Stimulated activated effector memory CD8-positive, alpha-beta T cell treated with anti-CD3 and anti-CD28 coated beads, Interleukin-12 subunit alpha, Interleukin-12 subunit beta, amount 100 ng/mL, for 72 hours (primary cell): ENCODE results near the gene FAM3C.
"Not testable (repeated sequence)": the region's sequence is repeated elsewhere in the genome, so short reads cannot be mapped to it uniquely, and the experiment has no call there.

Experiments used
- ATAC-seq: fragments of 150-1000 bp; cut with Tn5 transposase; 2 replicates; pipeline ENCODE4 v1.10.0; 2021
- DNase-seq, 2 donors: peaks; one replicate each; pipeline ENCODE4 v3.0.0; 2021 to 2022; ENCODE audit warnings: low spot score in 2 of 2
- H3K27ac Mint-ChIP-seq: one replicate; pipeline ENCODE4 v1.8.0; 2022; ENCODE audit warnings: mild to moderate bottlenecking, mixed read lengths
- H3K36me3 Mint-ChIP-seq: one replicate; pipeline ENCODE4 v1.8.0; 2022; ENCODE audit warnings: mild to moderate bottlenecking, mixed read lengths
- H3K4me1 Mint-ChIP-seq: one replicate; pipeline ENCODE4 v1.8.0; 2022; ENCODE audit warnings: mixed read lengths
- H3K4me3 Mint-ChIP-seq: one replicate; pipeline ENCODE4 v1.8.0; 2022; ENCODE audit warnings: mild to moderate bottlenecking, mixed read lengths
- H3K9me3 Mint-ChIP-seq: one replicate; pipeline ENCODE4 v1.8.0; 2022; ENCODE audit warnings: mixed read lengths

FAM3C gene

DNA sequence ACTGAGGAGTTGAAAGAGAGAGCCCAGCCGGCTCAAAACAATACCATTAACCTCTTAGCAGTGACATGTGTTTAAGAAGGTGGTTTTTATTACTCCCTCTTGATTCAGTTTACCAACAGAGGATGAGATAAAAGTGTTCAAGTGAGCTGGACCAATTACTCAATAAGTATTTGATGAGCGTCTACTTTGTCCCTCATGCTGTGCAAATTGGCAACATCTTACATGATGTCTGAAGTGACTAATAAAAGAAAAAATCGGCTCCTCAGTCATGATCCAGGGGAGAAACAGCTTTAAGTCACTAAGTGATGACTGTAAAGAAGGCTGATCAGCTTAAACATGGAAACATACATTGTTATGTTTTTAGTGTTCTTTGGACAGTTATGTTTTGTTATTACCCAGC, 59.5 kb downstream of the FAM3C start:
- Mint-ChIP-seq H3K9me3 (no peaks in the 10 kb centered on the region), H3K36me3 (peaks cover 17% of the 10 kb centered on the region), H3K27ac (no peak overlapping the region), H3K4me3 (no peak overlapping the region), H3K4me1 (no peaks in the 10 kb centered on the region)
- DNase-seq (no peak), ATAC-seq (peak; percentile 47)

DNA sequence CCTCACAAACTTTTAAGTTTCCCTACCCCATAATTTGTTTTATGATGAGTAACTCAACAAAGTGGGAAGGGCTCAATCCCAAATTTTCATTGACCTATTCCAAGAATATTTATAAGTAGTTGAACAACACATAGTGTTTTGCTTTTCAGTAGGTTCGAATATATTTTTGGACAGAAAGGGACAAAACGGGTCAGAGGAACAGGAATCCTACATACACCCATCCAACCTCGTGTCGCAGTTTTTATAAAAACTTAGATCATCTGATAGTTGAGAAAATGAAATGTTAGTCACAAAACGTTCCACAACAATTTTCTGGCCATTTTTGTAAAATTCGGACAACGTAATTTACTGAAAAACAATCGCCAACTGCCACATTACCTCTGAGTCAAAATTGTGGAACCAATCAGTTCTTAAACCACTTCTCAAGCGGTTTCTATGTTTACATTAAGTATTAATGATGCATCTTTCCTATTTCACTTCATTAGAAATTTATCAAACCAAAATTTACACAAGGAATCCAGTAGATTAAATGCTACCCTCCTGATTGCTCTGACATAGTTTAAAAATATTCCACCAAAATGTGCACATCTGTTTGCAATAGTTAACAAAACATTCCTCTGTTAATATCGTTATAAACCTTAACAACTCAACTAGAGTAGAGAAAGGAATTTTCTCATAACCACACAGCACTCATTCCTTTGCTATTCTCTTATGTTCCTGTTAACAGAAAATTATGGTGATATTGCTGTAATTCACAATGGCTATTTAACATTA, 61.0 kb downstream of the FAM3C start:
- H3K9me3 Mint-ChIP-seq: no peaks in the 10 kb centered on the region
- ATAC-seq (no peak), DNase-seq (no peak)
- no peak overlapping the region for H3K27ac Mint-ChIP-seq
- no peak overlapping the region for H3K4me3 Mint-ChIP-seq
- peaks cover 5% of the 10 kb centered on the region for H3K4me1 Mint-ChIP-seq
- H3K36me3 Mint-ChIP-seq: peaks cover 9% of the 10 kb centered on the region

DNA sequence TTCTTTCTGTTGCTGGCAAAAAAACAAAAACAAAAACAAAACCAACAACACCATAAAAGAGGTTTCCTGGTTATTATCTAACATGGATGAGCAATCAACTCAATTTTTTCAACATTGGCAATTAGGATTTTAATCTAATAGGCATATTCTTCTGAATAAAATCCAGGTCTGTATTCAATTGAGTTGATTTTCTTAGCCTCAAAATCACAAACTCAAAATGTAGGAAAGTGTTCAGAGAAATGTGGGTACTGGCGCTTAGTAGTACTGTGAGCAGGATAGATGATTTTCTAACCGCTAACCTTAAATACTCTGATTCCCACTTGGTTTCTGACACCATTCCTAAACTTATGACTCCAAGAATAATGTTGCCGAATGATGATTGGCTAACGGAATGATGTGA, 61.7 kb downstream of the FAM3C start:
- H3K4me3 Mint-ChIP-seq: no peak overlapping the region
- H3K4me1 Mint-ChIP-seq: peaks cover 12% of the 10 kb centered on the region
- no peaks in the 10 kb centered on the region for H3K9me3 Mint-ChIP-seq
- H3K27ac Mint-ChIP-seq: no peak overlapping the region
- DNase-seq (no peak), ATAC-seq (no peak)
- peaks cover 8% of the 10 kb centered on the region for H3K36me3 Mint-ChIP-seq

DNA sequence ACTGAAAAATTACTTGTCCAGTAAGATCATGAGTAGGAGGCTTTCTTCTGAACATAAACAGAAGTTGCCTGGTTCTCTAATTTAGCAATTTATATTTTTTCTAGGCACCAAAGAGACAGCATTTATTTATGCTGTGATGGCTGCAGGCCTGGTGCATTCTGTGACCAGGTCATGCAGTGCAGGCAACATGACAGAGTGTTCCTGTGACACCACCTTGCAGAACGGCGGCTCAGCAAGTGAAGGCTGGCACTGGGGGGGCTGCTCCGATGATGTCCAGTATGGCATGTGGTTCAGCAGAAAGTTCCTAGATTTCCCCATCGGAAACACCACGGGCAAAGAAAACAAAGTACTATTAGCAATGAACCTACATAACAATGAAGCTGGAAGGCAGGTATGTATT, 64.5 kb downstream of the FAM3C start:
- H3K27ac Mint-ChIP-seq: no peak overlapping the region
- ATAC-seq (no peak), DNase-seq (no peak)
- peaks cover 27% of the 10 kb centered on the region for H3K4me1 Mint-ChIP-seq
- H3K36me3 Mint-ChIP-seq: no peaks in the 10 kb centered on the region
- H3K4me3 Mint-ChIP-seq: no peak overlapping the region
- no peaks in the 10 kb centered on the region for H3K9me3 Mint-ChIP-seq

DNA sequence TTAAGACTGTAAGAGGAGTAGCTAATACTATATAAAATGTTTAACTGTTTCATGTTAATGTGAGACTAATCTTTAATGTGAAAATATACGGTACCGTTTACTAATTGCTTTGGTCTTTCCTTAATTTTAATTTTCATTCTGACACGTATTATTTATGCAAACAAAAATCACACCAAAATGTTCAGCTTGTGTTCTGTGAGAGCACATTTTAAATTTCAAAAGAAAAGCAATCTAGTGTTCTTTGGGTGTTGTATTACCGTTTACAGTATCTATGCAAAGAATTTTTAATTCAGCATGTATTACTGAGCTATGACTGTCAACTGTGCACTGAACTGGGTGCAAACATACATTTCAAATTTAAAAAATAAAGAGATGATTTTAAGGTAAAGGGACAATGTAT, 65.1 kb downstream of the FAM3C start:
- H3K4me1 Mint-ChIP-seq: peaks cover 27% of the 10 kb centered on the region
- H3K27ac Mint-ChIP-seq: no peak overlapping the region
- H3K4me3 Mint-ChIP-seq: no peak overlapping the region
- DNase-seq (no peak), ATAC-seq (no peak)
- no peaks in the 10 kb centered on the region for H3K36me3 Mint-ChIP-seq
- H3K9me3 Mint-ChIP-seq: no peaks in the 10 kb centered on the region

DNA sequence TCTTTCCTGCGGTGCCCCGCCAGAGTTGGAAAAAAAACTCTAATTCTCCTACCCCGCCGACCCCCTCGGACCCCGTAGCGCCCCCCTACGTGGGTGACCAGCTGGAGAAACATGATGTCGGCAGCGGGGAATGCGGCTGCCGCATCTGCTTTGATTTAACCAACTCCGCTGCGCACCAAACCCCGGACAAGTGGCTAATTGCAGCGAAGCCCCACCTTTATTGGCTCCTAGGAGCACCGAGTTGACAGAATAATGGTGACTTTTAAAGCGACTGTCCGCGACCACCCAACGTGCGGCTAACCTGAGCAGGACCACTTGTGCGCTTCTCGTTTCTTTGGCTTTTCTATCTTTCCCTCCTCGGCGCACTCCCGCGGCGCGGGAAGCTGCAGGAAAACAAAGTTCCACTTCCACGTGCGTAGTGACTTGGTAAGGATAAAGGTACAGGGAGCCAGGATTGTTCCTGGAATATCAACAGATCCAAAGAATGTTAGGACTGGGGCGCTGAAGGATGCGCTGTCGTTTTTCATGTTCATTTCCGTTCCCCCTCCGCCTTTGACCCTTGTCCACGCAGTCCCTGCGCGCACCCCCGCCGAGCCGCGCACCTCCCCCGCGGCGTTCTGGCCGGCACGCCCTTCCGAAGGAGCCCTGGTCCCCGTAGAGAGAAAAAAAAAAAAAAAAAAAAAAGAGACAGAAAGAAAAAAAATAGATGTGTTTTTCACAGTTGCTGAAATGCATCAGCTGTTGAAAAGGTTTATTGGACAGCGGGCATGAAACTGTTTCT, 65.9 kb downstream of the FAM3C start:
- DNase-seq (no peak), ATAC-seq (peak; percentile 14)
- Mint-ChIP-seq H3K4me3 (peak overlapping the region; percentile 66), H3K9me3 (no peaks in the 10 kb centered on the region), H3K36me3 (no peaks in the 10 kb centered on the region), H3K27ac (no peak overlapping the region), H3K4me1 (peaks cover 27% of the 10 kb centered on the region)

DNA sequence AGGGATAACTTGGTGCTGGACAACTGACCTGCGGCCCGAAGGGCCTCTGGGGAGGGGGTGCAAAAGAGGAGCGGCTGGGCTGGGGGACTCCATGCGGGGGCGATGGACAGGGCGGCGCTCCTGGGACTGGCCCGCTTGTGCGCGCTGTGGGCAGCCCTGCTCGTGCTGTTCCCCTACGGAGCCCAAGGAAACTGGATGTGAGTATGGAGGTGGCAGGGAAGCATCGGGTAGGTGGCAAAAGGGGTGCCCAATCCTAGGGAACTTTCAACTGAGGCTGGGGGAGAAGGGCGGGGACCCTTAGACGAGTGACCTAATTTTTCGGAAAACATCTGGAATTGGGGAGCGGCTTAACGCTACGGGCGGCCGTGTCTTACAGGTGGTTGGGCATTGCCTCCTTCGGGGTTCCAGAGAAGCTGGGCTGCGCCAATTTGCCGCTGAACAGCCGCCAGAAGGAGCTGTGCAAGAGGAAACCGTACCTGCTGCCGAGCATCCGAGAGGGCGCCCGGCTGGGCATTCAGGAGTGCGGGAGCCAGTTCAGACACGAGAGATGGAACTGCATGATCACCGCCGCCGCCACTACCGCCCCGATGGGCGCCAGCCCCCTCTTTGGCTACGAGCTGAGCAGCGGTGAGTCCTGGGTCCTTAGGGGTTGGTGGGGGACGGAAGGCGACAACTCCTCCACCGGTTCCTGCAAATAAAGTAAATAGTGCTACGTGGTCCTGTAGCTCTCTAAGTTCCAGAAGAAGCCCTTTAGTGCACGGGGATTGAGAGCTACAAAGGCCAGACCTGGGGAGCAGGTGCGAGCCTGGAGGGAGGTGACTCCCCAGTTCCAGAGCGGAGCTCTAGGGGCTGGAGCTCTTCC, 66.7 kb downstream of the FAM3C start:
- DNase-seq (peak; percentile 15 to 57), ATAC-seq (peak; percentile 65)
- no peaks in the 10 kb centered on the region for H3K36me3 Mint-ChIP-seq
- peak overlapping the region; percentile 66 for H3K4me3 Mint-ChIP-seq
- H3K4me1 Mint-ChIP-seq: peaks cover 27% of the 10 kb centered on the region
- H3K27ac Mint-ChIP-seq: no peak overlapping the region
- no peaks in the 10 kb centered on the region for H3K9me3 Mint-ChIP-seq

DNA sequence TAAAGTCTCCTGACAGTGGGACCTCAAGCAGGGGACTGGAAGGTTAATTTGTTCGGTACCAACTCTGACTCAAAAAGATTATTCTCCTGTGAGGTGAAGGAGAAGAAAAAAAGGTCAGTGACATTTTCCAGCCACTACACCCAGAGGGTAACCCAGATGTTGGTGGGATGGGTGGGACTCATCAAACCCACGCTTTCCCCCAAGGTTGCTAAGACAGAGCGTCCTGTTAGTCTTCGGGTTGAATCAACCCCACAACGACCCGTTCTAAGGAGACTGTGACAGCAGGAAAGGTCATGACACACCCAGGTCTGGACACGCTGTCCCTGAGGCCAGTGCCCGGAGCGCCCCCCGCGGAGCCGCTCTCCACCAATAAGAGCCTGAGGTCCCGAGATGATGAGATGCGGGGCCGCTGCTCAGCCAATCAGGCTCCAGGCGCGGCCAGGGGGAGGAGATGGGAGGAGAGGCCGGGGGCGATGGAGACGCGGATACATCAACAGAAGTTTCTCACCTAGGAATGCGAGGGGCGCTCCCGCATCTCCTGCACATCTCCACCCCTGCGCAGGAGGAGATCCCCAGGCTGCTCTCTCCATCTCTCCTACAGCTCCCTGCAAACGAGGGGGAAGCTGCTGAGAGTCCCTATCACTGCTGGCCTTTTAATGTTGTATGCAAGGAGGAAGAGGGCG, 67.5 kb downstream of the FAM3C start, which contains the start of gene WNT16:
WNT16 (plus strand) TSS at position 493 of the 683 bp plus-strand sequence. CDS start 293 bp downstream, outside the sequence.
- Mint-ChIP-seq H3K9me3 (no peaks in the 10 kb centered on the region), H3K27ac (no peak within 1 kb of the TSS), H3K36me3 (no peaks in the 10 kb centered on the region), H3K4me3 (peak within 1 kb of the TSS; percentile 66), H3K4me1 (peaks cover 27% of the 10 kb centered on the region)
- peak; percentile 72 for ATAC-seq
- no peak for DNase-seq

DNA sequence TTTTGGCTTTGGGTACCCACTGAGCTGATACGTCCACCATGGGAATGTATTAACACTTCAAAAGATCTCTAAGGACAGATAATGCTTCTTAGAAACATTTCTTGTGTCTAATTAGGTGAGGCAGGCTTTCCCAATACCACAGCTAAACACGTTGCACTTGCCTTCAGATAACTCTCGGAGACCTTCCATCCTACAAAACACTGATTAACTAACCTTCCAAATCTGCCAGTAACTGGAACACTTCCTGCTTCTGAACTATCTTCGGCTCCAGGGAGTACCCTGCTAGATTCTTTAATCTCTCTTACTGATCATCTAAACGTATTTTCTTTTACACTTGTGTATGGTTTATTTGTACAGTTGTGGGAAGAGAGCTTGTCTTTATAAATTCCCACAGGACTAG, 68.4 kb downstream of the FAM3C start:
- Mint-ChIP-seq H3K4me1 (peaks cover 27% of the 10 kb centered on the region), H3K36me3 (no peaks in the 10 kb centered on the region), H3K9me3 (no peaks in the 10 kb centered on the region), H3K4me3 (no peak overlapping the region), H3K27ac (no peak overlapping the region)
- ATAC-seq (no peak), DNase-seq (no peak)

DNA sequence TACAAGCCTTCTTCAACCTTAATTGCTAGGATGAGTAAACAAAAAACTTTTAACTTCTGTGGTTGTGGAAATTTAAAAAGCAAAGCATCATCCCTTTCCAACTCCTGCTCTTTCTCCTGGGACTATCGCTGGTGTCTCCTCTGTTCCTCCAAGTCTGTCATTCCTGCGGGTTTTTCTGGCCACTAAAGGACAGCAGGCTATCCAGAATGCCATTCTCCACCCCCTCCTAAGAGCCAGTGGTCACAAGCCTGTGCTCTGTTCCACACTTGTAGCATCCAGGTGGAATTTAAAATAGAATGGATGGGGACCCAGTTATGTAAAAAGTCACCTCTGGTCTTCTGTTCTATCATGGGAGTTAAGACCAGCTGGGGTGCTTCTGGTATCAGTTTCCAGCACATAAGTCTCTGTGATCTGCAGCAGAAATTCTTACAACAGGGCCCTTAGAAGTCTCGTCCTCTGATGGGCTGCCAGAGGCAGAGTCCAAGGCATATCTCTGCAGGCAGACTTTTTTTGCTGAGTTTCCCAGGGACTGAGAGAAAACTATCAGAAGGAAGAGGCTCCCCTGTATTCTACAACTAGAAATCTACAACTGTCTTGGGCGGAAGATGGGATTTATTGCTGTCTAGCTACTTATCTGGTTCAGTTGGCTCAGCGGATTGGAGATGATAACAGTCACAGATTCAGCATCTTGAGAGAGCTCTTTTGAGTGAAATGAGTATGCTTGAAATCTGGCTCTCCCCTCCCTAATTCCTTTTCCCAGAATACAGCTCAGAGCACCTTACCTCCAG, 72.4 kb downstream of the FAM3C start:
- no peak for ATAC-seq
- Mint-ChIP-seq H3K4me3 (no peak overlapping the region), H3K9me3 (no peaks in the 10 kb centered on the region), H3K27ac (no peak overlapping the region), H3K36me3 (no peaks in the 10 kb centered on the region), H3K4me1 (peaks cover 9% of the 10 kb centered on the region)
- DNase-seq: no peak

DNA sequence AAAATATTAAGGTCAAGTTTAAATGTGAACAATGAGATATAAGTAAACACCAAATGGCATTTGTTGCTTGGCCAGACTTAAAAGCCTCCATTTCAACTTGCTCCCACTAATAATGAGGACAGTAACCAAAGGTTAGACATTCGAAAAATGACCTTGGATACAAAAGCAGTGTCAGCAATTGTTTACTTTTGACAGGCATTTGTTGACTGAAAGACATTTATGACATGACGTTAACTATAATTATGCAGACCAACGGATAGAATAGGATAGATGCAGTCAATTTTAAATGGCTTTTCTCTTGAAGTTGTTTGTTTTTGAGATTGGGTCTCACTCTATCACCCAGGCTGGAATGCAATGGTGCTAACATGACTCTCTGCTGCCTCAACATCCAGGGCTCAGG, 73.6 kb downstream of the FAM3C start:
- no peaks in the 10 kb centered on the region for H3K36me3 Mint-ChIP-seq
- H3K4me3 Mint-ChIP-seq: no peak overlapping the region
- no peak overlapping the region for H3K27ac Mint-ChIP-seq
- no peak for DNase-seq
- no peaks in the 10 kb centered on the region for H3K4me1 Mint-ChIP-seq
- no peaks in the 10 kb centered on the region for H3K9me3 Mint-ChIP-seq
- ATAC-seq: no peak

DNA sequence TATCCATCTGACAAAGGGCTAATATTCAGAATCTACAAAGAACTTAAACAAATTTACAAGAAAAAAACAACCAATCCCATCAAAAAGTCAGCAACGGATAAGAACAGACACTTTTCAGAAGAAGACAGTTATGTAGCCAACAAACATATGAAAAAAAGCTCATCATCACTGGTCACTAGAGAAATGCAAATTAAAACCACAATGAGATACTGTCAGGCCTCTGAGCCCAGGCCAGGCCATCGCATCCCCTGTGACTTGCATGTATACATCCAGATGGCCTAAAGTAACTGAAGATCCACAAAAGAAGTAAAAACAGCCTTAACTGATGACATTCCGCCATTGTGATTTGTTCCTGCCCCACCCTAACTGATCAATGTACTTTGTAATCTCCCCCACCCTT, 80.9 kb downstream of the FAM3C start:
- H3K36me3 Mint-ChIP-seq, H3K27ac Mint-ChIP-seq, H3K9me3 Mint-ChIP-seq, H3K4me3 Mint-ChIP-seq, H3K4me1 Mint-ChIP-seq, DNase-seq, ATAC-seq: not testable (repeated sequence)

DNA sequence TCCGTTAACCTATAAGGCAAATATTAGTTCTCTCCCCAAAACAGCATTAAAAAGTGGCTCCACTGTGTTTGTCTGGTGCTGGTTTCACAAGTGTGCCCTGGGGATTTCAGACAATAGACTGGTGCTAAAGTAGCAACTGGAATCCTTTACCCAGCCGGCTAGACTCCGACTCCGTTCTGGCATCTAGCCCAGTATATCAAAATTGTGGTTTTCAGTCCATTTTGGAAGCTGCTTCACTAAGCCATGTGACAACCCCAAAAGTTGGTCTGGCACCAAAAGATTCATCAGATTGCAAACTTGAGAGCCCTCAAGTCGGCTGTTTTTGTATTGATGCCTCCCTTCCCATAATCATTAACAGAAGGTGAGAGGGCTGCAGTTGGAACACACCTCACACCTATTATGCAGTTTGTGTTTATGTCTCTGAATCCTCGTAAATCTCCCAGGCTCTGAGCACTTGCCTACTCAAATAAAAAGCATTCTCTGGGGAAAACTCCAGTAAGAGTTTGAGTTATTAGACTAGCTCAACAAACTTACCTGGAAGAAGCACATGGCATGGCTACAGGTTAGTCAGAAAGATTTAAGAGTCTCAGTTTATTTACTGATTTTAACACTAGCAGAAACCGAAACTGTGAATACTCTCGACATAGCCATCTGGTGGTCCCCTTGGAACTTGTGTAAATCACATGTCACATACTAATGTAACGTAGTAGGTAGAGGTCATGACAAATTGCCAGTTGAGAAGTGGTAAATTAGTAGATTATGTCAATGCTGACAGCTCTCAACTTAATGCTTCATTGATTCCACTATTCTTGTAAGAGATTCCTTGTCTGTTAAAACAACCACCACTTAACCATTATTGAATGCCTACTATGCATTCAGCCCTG, 82.1 kb downstream of the FAM3C start:
- Mint-ChIP-seq H3K27ac (no peak overlapping the region), H3K9me3 (no peaks in the 10 kb centered on the region), H3K4me1 (no peaks in the 10 kb centered on the region), H3K4me3 (no peak overlapping the region), H3K36me3 (no peaks in the 10 kb centered on the region)
- ATAC-seq: peak; percentile 44
- DNase-seq: no peak
